Neural cell (in vitro differentiated cells): Measurements from ENCODE around the gene CDKL5. TPM values are rescaled to one million over a fixed set of nuclear protein-coding genes. Genes with fewer than 3 reads are reported as not detected.
A peak's percentile ranks its signal among the peaks of the same experiment; 100 is the strongest.

Experiments used
- H2AFZ ChIP-seq: fragments of 200-600, 300-800 bp; sonication (generic), shearing (Covaris generic); 2 replicates; pipeline ENCODE4 v1.6.0; 2014; ENCODE audit warnings: low read depth, mild to moderate bottlenecking, antibody characterized with exemption, low read length, moderate library complexity
- H3F3A ChIP-seq: fragments of 200-600 bp; shearing (Covaris generic); 2 replicates; pipeline ENCODE4 v1.6.1; 2016; ENCODE audit warnings: mild to moderate bottlenecking, moderate library complexity, mixed read lengths, antibody characterized with exemption, low read length; ENCODE audit not compliant: insufficient read depth, poor library complexity, severe bottlenecking
- H3K27ac ChIP-seq: fragments of 200-600, 300-800 bp; sonication (generic), shearing (Covaris generic); 2 replicates; pipeline ENCODE4 v1.5.1; 2014; ENCODE audit warnings: mild to moderate bottlenecking, low read length, moderate library complexity
- H3K27me3 ChIP-seq: fragments of 300-800, 200-600 bp; sonication (generic), shearing (Covaris generic); 2 replicates; pipeline ENCODE4 v1.6.0; 2014; ENCODE audit warnings: mild to moderate bottlenecking, low read depth, low read length, moderate library complexity; ENCODE audit not compliant: insufficient read depth
- H3K36me3 ChIP-seq: fragments of 300-800, 200-600 bp; sonication (generic), shearing (Covaris generic); 2 replicates; pipeline ENCODE4 v1.5.1; 2014; ENCODE audit warnings: mild to moderate bottlenecking, antibody characterized with exemption, low read length, moderate library complexity; ENCODE audit not compliant: insufficient read depth
- H3K4me2 ChIP-seq: fragments of 300-800, 200-600 bp; sonication (generic), shearing (Covaris generic); 2 replicates; pipeline ENCODE4 v1.6.0; 2014; ENCODE audit warnings: mild to moderate bottlenecking, low read length
- H3K4me3 ChIP-seq: fragments of 300-800, 200-600 bp; sonication (generic), shearing (Covaris generic); 2 replicates; pipeline ENCODE4 v1.5.1; 2014; ENCODE audit warnings: mild to moderate bottlenecking, low read length, moderate library complexity
- H3K79me2 ChIP-seq: fragments of 200-600 bp; shearing (Covaris generic); replicated peaks from 2 replicates; pipeline ENCODE4 v1.6.0; 2014; ENCODE audit warnings: mild to moderate bottlenecking, low read length, moderate library complexity; ENCODE audit not compliant: insufficient read depth
- H3K9ac ChIP-seq: fragments of 300-800, 200-600 bp; sonication (generic), shearing (Covaris generic); 2 replicates; pipeline ENCODE4 v1.6.1; 2016; ENCODE audit warnings: mild to moderate bottlenecking, low read length, mixed read lengths
- H3K9me2 ChIP-seq: fragments of 200-600 bp; shearing (Covaris generic); 2 replicates; pipeline ENCODE4 v1.6.1; 2016; ENCODE audit warnings: mild to moderate bottlenecking, low read length, mixed read lengths; ENCODE audit not compliant: insufficient read depth
- H3K9me3 ChIP-seq: fragments of 200-600, 300-800 bp; sonication (generic), shearing (Covaris generic); 2 replicates; pipeline ENCODE4 v1.6.1; 2016; ENCODE audit warnings: mild to moderate bottlenecking, mixed run types, low read length, moderate library complexity, mixed read lengths
- H4K20me1 ChIP-seq: fragments of 200-600 bp; shearing (Covaris generic); 2 replicates; pipeline ENCODE4 v1.6.1; 2016; ENCODE audit warnings: mild to moderate bottlenecking, mixed run types; ENCODE audit not compliant: insufficient read depth
- EP300 ChIP-seq: fragments of 450-650 bp; conservative IDR thresholded peaks from 2 replicates; pipeline ENCODE4 v1.6.1; 2014; ENCODE audit warnings: antibody characterized with exemption, mild to moderate bottlenecking, moderate library complexity; ENCODE audit not compliant: poor library complexity, severe bottlenecking
- EZH2 ChIP-seq: fragments of 200-600, 300-800 bp; shearing (Covaris generic), sonication (generic); IDR thresholded peaks from 2 replicates; pipeline ENCODE4 v1.6.1; 2014; ENCODE audit warnings: antibody characterized with exemption, low read length, borderline replicate concordance, mild to moderate bottlenecking; ENCODE audit not compliant: insufficient read depth, poor library complexity, severe bottlenecking
- MXI1 ChIP-seq: fragments of 450-650 bp; conservative IDR thresholded peaks from 2 replicates; pipeline ENCODE4 v1.6.1; 2014; ENCODE audit warnings: antibody characterized with exemption, mild to moderate bottlenecking; ENCODE audit not compliant: poor library complexity, severe bottlenecking
- POLR2AphosphoS5 ChIP-seq: IDR thresholded peaks from 2 replicates; pipeline ENCODE4 v1.6.1; 2012
- RAD21 ChIP-seq: fragments of 450-650 bp; conservative IDR thresholded peaks from 2 replicates; pipeline ENCODE4 v1.6.1; 2014; ENCODE audit warnings: antibody characterized with exemption, mild to moderate bottlenecking, moderate library complexity
- SMC3 ChIP-seq: fragments of 450-650 bp; conservative IDR thresholded peaks from 2 replicates; pipeline ENCODE4 v1.6.1; 2014; ENCODE audit warnings: antibody characterized with exemption, mild to moderate bottlenecking, moderate library complexity; ENCODE audit not compliant: poor library complexity
- TAF1 ChIP-seq: IDR thresholded peaks from 2 replicates; pipeline ENCODE4 v1.6.1; 2012; ENCODE audit warnings: low read depth
- polyA plus RNA-seq: library from polyadenylated mRNA; depleted of rRNA; stranded (reverse); fragments of >200 nt; gene quantifications from 2 replicates; pipeline ENCODE4 v1.2.3, GENCODE V29; 2014
- TF ChIP-seq, protein P1 (sequence below): IDR thresholded peaks from 2 replicates; pipeline ENCODE4 v1.6.1; 2012; ENCODE audit warnings: borderline replicate concordance
- TF ChIP-seq, protein P2 (sequence below): fragments of 450-650 bp; IDR thresholded peaks from 2 replicates; pipeline ENCODE4 v1.5.1; 2014; ENCODE audit warnings: antibody characterized with exemption, mild to moderate bottlenecking, moderate library complexity; ENCODE audit not compliant: poor library complexity, severe bottlenecking

Gene CDKL5
- polyA plus RNA-seq, 1 donor from 2014 or later = 5.3 TPM

DNA sequence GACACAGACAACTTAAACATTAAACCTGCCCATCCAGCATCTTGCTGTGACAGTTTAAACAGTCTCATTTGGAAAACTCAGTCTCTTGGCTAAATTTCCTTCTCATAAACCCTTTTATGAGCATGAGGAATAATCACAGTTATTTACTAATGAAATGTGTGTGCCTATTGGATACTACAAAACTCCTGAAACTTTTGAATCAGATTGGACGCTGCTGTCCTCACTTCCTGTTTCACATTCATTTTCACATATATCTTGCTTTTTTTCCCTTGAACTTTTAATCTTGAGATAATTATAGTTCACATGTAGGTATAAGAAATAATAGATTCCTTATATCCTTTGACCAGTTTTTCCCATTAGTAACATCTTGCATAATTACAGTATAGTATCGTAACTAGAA is 111.7 kb downstream of the CDKL5 start:
- no peaks in the 10 kb centered on the region for H3F3A ChIP-seq
- TF ChIP-seq TAF1 (no peak), EZH2 (no peak)
- TF ChIP-seq, protein P1, sequence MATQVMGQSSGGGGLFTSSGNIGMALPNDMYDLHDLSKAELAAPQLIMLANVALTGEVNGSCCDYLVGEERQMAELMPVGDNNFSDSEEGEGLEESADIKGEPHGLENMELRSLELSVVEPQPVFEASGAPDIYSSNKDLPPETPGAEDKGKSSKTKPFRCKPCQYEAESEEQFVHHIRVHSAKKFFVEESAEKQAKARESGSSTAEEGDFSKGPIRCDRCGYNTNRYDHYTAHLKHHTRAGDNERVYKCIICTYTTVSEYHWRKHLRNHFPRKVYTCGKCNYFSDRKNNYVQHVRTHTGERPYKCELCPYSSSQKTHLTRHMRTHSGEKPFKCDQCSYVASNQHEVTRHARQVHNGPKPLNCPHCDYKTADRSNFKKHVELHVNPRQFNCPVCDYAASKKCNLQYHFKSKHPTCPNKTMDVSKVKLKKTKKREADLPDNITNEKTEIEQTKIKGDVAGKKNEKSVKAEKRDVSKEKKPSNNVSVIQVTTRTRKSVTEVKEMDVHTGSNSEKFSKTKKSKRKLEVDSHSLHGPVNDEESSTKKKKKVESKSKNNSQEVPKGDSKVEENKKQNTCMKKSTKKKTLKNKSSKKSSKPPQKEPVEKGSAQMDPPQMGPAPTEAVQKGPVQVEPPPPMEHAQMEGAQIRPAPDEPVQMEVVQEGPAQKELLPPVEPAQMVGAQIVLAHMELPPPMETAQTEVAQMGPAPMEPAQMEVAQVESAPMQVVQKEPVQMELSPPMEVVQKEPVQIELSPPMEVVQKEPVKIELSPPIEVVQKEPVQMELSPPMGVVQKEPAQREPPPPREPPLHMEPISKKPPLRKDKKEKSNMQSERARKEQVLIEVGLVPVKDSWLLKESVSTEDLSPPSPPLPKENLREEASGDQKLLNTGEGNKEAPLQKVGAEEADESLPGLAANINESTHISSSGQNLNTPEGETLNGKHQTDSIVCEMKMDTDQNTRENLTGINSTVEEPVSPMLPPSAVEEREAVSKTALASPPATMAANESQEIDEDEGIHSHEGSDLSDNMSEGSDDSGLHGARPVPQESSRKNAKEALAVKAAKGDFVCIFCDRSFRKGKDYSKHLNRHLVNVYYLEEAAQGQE = no peak
- TF ChIP-seq, protein P2, sequence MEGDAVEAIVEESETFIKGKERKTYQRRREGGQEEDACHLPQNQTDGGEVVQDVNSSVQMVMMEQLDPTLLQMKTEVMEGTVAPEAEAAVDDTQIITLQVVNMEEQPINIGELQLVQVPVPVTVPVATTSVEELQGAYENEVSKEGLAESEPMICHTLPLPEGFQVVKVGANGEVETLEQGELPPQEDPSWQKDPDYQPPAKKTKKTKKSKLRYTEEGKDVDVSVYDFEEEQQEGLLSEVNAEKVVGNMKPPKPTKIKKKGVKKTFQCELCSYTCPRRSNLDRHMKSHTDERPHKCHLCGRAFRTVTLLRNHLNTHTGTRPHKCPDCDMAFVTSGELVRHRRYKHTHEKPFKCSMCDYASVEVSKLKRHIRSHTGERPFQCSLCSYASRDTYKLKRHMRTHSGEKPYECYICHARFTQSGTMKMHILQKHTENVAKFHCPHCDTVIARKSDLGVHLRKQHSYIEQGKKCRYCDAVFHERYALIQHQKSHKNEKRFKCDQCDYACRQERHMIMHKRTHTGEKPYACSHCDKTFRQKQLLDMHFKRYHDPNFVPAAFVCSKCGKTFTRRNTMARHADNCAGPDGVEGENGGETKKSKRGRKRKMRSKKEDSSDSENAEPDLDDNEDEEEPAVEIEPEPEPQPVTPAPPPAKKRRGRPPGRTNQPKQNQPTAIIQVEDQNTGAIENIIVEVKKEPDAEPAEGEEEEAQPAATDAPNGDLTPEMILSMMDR = no peak
- H3K9me3 ChIP-seq = no peaks in the 10 kb centered on the region
- H3K27ac ChIP-seq = no peak overlapping the region
- H4K20me1 ChIP-seq = no peaks in the 10 kb centered on the region
- no peaks in the 10 kb centered on the region for H3K9me2 ChIP-seq
- H3K27me3 ChIP-seq = no peaks in the 10 kb centered on the region
- H3K4me2 ChIP-seq = no peak overlapping the region
- no peak overlapping the region for H3K9ac ChIP-seq
- H3K36me3 ChIP-seq = no peaks in the 10 kb centered on the region
- no peaks in the 10 kb centered on the region for H3K79me2 ChIP-seq
- no peak overlapping the region for H2AFZ ChIP-seq
- H3K4me3 ChIP-seq = no peak overlapping the region

DNA sequence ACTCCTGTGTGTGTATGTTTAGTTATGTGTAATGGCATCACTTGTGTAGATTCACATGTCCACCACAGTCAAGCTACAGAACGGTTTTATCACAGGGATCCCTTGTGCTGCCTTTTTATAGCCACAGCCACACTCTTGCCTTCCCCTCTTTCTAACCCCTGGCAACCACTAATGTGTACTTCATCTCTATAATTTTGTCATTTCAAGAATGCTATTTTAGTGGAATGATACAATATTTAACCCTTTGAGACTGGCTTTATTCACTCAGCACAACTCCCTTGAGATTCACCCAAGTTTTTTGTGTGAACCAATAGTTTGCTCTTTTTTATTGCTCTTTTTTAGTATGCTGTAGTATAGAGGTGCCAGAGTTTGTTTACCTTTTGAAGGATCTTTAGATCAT is 112.1 kb downstream of the CDKL5 start:
- TF ChIP-seq POLR2AphosphoS5 = peak; percentile 11
- no peak for TF ChIP-seq EZH2
- TF ChIP-seq EP300 = no peak
- no peaks in the 10 kb centered on the region for H3K36me3 ChIP-seq
- no peak overlapping the region for H3K4me3 ChIP-seq
- no peaks in the 10 kb centered on the region for H3K79me2 ChIP-seq
- no peaks in the 10 kb centered on the region for H4K20me1 ChIP-seq
- no peak overlapping the region for H3K9ac ChIP-seq
- H2AFZ ChIP-seq = no peak overlapping the region
- no peaks in the 10 kb centered on the region for H3K9me2 ChIP-seq
- H3K4me2 ChIP-seq = no peak overlapping the region
- H3F3A ChIP-seq = no peaks in the 10 kb centered on the region
- no peaks in the 10 kb centered on the region for H3K27me3 ChIP-seq
- H3K27ac ChIP-seq = no peak overlapping the region
- H3K9me3 ChIP-seq = no peaks in the 10 kb centered on the region

DNA sequence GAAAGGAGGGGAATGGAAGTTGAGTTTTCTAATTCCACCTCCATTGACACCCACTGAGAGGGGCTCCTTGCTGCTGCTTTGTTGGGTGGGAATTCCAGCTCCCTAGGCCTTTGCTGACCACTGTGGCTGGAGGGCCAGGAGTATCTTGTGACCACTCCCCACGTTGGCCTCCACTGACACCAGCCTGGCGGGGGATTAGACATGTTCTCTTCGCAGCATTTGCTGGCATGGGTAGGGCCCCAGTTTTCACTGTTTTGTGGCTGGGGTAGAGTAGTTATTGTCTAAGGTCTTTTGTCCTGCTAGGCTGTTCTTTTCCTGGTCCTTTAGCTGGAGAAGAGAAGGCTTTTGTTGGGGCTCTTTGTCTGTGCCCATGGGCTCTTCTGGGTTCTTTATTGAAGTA is 116.7 kb downstream of the CDKL5 start:
- Histone ChIP-seq H3K4me2 (no peak overlapping the region), H3K4me3 (no peak overlapping the region), H2AFZ (no peak overlapping the region), H3K9me3 (no peaks in the 10 kb centered on the region), H3K79me2 (no peaks in the 10 kb centered on the region), H3F3A (no peaks in the 10 kb centered on the region), H3K9me2 (no peaks in the 10 kb centered on the region), H3K36me3 (no peaks in the 10 kb centered on the region), H3K9ac (no peak overlapping the region), H3K27me3 (no peaks in the 10 kb centered on the region), H3K27ac (no peak overlapping the region), H4K20me1 (no peaks in the 10 kb centered on the region)
- TF ChIP-seq RAD21 (no peak), MXI1 (no peak), POLR2AphosphoS5 (no peak), EZH2 (no peak), EP300 (no peak), SMC3 (no peak), TAF1 (no peak)
- TF ChIP-seq, protein P1 = no peak
- TF ChIP-seq, protein P2 = no peak
